GF-D8 (cell line): ENCODE results near the gene KRT6B.
"Not testable (repeated sequence)": the region's sequence is repeated elsewhere in the genome, so short reads cannot be mapped to it uniquely, and the experiment has no call there.

Experiments used
- DNase-seq: peaks from one replicate; lab custom pipeline; 2025; lab: John Stamatoyannopoulos, UW

Gene KRT6B

DNA sequence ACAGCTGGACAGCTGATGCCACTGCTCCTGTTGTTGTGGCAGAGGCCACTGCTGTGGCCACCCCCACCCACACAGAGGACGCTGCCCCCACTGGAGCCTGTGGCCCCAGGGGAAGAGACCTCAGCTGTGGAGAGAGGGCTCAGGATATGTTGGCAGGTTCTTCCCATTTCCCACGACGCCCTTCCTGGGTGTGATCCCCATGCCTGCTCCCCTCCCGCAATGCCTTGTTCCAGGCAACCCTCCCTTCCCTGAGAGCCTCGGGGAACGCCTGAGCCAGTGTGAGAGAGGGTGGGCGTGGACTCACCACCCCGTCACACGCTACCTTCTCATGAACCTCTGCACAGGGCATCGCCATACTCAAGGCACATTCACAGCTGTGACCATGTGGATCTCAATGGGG, 40.1 kb downstream of the KRT6B start:
- DNase-seq: no peak

DNA sequence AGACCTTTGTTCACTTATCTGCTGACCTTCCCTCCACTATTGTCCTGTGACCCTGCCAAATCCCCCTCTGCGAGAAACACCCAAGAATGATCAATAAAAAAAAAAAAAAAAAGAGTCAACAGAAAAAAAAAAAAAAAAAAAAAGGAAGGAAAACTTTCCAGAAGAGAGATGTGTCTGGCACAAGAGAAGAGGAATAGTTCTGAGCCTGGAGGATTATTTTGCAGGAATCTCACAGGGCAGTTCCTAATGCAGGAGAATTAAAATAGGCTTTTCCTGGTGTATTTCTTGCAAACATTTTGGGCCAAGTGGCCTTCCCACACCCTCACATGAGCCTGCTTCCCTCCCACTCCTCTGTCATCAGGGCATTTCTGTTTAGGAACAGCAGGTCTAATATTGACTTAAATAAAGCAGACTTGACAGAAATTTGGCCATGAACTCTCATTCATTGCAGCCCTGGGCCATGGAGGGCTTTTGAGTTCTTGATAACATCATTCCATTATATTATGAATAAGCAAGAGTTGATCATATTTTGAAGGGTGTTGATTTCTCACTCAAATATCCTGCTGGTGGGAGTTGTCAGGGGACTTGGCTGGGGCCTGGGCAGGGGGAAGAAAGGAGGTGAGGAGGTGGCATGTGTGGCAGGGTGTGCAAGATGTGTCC, 41.2 kb downstream of the KRT6B start:
- DNase-seq: not testable (repeated sequence)

DNA sequence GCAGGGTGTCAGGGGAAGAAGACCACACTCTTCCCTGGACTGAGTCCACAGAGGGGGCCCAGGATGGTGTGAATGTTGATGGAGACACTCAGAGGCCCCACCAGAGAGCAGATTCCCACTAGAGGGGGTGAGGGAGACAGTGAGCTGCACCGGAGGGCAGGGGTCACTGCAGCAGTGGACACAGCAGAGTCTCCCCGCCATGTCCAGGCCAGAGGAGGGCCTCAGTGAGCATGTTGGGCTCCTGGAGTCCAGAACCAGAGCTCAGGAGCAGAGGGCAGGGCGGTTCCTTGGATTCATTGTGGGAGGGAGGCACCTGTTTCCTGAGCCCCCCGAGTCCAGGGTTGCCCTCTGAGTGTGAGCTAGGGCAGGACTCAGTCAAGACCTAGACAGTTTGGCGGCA, 44.0 kb downstream of the KRT6B start:
- no peak for DNase-seq

DNA sequence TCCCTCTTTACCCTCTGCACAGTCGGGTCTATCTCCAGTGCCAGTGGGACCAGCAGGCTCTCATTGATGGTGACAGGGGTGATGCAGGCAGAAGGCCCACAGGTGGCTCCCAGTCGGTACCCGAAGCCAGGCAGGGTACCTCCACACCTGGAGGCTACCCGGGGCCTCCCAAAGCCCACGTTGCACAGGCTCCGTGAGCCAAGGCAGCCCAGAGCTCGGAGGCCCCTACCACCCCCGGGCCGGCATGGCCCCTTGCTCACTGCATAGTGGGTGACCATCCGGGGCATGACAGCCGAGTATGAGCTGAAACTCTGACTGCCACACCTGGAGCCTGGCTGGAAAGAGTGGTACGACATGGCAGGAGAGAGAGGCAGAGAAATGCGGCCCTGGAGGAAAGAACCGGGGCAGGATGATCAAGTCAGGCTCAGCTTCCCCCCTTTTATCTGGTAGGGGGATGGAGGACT, 46.0 kb downstream of the KRT6B start, which contains the start of gene KRT82:
Gene KRT82 (minus strand): TSS at position 414 of the 464 bp plus-strand sequence. CDS start 58 bp downstream, at position 356.
- no peak for DNase-seq

DNA sequence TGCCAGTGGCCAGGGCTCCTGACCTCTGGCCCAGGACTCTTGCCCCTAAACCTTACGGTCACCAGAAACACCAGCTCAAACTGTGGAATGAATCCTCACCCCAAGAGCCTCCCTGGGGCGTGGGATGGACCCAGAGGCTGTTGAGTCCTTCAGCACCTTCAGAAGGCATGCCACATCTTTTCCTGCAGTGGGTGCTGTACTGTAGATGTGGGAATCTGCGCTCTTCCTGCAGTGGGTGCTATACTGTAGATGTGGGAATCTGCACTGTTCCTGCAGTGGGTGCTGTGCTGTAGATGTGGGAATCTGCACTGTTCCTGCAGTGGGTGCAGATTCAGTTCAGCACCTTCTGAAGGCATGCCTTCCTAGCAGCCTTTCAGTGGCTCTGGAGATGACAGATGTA, 47.0 kb downstream of the KRT6B start:
- DNase-seq: no peak

DNA sequence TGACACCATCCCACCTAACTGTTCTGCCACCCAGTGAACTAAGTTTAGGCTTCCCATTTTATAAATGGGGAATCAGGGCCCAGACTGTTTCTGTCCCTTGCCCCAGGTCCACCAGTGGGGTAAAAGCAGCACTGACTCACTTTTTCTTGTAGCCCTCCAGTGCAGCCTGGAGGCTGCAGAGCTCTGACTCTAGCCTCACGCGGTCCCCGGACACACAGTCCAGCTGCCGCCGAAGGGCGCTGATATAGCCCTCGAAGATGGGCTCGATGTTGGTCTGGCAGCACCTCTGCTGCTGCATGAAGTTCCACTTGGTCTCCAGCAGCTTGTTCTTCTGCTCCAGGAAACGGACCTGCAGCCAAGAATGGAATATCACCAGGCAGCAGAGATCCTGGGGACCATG, 48.4 kb downstream of the KRT6B start:
- DNase-seq: no peak

DNA sequence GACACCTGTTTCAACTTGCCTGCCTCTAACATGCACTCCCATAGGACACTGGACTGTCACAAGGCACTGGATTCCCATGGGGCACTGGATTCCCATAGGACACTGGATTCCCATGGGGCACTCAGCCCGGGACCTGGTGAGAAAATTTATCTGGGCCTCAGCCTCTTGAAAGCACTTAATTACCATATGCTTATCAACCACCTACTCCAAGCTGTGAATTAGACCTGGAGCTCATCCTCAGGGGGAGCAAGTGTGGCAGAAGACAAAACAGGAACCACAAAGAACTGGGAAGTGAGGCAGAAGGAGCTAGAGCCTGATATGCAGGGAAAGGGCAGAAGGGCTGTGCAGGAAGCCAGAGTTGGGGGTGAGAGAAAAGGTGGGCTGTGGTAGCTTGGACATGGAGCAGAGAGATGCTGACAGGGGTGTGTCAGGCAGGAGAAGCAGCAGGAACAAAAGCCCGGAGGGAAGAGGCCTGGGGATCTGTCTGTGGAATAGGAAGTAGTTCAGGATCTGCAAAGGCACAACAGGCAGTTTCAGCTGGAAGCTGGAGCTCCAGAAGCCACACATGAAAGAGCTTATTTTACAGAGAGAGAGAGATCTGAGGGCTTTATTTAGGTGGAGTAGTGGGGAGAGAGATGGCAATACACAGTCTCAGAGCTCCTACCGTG, 48.9 kb downstream of the KRT6B start:
- no peak for DNase-seq

DNA sequence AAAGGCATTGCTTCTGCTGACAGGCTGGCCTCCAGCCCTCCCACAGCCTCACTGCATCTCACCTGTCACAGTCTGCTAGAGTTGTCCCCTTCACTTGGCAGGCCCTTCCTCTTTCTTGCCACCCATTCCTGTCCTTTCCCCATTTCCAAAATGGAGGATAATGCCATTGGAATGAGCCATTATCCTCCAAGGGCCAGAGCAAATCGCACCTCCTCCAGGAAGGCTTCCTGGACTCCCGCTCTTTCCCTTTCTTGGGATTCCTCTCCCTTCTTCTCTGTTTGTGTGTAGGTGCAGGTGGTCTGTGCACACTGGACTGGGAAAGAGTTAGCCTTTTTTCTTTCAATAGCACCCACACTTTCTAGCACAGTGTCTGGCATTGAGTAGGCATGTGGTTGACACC, 49.6 kb downstream of the KRT6B start:
- DNase-seq: no peak

DNA sequence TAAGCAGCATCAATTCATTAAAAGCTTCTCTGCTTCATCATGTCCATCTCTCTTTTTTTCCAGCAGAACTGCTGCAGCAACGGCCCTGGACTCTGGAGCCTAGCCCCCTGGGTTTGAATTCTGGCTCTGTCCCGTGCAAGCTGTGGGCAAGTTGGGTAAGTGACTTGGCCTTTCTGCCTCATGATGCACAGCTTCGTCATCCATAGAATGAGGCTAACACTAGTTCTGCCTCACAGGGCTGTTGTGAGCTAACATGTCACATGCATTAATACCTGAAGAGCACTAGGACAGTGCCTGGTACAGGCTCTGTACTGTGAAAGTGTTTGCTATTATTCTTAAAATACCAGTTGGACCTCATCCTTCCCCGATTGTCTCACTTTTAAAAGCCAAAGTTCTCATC, 50.0 kb downstream of the KRT6B start:
- DNase-seq: no peak

DNA sequence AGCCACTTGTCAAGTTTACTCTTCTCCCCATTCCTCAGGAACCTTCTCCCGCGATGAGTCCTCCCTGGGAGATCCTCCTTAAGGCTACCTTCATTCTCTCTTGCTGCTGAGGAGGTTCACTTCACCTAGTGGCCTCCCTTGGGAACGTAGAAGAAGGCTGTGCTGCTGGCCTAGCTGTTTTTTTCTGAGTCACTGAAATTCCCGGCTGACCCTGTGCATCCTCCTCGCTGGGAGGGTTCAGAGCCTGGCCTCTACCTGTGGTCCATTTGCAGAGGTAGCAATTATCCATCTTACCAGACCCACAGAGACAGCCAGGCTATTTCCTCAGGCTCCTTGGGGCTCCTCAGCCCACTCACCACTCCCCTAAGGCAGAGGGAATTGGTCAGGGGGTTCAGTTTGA, 50.4 kb downstream of the KRT6B start:
- DNase-seq: no peak

DNA sequence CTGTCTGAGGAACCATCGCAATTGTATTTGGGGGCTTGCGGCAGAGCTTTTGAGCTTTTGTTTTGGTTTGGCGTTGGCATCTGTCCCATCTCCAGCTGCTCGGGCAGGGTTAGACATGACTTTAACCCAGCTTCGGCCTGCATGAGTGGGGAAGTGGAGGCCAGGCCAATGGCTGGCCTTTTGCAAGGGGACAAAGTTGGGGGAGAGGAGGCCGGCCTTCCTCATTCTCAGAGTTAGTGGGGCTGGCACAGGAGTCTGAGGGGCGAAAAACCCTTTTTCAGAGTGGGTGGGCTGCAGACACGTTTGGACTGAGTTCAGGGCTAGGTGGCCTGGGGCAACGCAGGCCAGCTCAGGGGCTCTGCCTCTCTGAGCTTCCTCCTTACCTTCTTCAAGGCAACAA, 51.0 kb downstream of the KRT6B start:
- DNase-seq: no peak

DNA sequence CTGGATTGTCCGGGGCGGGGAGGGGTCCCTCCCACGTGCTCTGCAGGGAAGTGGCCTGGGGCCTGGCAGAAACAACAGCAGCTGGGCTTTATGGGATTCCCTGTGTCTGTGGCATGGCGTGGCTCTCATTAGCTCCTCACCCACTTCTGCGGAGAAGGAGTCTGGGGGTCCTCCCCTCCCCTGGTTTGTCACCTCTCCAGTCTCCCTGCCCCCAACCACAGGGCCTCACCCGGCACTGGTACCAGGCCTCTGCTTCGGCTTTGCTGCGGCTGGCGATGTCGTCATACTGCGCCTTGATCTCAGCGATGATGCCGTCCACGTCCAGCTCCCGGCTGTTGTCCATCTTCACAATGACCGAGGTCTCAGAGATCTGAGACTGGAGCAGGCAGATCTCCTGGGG, 52.2 kb downstream of the KRT6B start:
- DNase-seq: no peak

DNA sequence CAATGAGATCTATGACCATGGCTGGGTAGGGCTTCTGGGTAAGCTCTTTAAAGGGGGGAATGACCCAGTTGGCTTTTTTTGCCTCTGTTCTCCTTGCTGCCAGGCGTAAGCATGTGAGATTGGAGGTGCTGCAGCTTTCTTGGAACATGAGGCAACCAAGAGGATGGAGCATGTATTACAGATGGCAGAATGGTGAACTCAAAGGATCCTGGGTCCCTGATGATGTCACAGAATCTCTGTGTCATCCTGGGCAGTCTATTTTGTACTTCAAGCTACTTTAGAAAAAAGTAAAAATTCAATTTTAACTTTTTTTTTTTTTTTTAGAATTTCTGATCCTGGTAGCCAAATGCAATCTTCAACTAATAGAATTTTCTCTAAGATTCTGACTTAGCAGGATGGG, 53.8 kb downstream of the KRT6B start:
- no peak for DNase-seq

DNA sequence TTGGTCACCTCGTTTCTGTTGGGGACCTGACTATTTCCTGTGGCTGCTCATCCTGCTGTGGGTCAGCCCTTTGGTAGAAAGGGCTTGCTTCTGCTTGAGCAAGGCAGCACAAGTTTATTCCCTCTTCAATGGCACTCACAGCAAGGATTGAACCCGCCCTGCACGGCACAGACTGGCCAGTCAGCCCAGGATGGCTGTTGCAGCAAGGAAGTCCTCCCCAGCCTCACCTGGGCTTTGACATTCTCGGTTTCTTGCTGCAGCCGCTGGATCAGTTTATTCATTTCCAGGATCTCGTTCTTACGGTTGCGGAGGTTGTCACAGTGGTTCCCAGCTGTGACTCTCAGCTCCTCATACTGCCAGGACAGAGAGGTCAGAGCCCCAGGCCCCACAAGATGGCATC, 55.3 kb downstream of the KRT6B start:
- no peak for DNase-seq
